ENCODE results near the gene TMEM11.

The TMEM11 gene

GRCh38 chr17:21152731-21153130, 61.2 kb downstream of the TMEM11 start:
- DNase-seq, result no peak

GRCh38 chr17:21149621-21150020, 64.3 kb downstream of the TMEM11 start:
- DNase-seq, result no peak

All from activated gamma-delta T cell treated with Interleukin-2 at 50 U/mL for 16 hours (primary cell).